Measurements from ENCODE around the gene UNC13D.

UNC13D gene

GRCh38 chr17:75846692-75847613, 2.7 kb upstream of the UNC13D start:
- TF ChIP-seq CTCF (IDR thresholded peaks at IDR 0.05; ENCODE audit: control extremely low read depth, extremely low read depth, low read depth, missing control alignments), result no peak
- ChIA-PET CTCF (interaction anchor here (1.1 to 10.8 kb wide), 16 partner anchors 7 to 159 kb away, joined by 3 to 135 read pairs (median 8); partner anchors contain the start of genes GALK1, MRPL38 and WBP2), POLR2A (interaction anchor here (1.2 to 2.5 kb wide), 4 partner anchors 8 to 67 kb away, joined by 3 to 18 read pairs (median 4); partner anchors contain the start of gene WBP2)
- no peak for DNase-seq (ENCODE audit: extremely low spot score)

DNA sequence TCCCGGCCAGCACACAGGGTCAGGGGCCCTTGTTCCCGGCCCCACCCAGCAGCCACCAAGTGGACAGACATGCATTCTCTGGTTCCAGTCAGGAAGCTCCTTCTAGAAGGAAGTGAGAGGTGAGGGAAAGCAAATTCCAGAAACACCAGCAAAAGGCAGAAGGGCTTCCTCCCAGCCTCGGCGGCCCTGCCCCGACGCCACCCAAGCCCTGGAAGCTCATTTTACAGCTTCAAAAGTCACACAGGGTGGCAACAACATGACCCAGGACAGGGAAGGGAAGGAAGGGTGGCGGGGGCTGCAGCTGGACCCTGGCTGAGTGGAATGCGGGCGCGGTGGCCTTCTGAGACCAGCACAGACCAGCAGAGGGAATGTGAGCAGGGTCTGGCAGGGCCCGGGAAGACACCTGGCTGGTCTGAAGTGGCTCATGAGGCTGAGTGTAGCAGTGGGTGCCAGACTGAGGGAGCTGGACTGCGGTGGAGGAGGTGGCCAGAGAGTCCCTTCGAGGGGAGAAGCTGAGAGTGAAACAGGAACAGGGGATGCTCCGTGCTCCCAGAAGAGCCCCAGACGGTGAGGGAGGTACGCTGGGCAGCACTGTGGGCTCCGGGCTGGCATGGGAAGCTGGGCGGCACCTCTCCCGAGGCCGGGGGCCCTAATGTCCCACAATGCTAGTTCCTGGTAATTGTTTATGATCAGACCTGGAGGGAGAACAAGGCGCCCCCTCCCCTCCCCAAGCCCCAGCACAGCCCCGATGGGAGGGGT, 1.9 kb upstream of the UNC13D start:
- CTCF ChIA-PET, result interaction anchor here (0.6 to 10.8 kb wide), 21 partner anchors 9 to 159 kb away, joined by 3 to 135 read pairs (median 5); partner anchors contain the start of genes GALK1, MRPL38, UNK and WBP2
- POLR2A ChIA-PET, result interaction anchor here (0.8 to 2.5 kb wide), 5 partner anchors 9 to 83 kb away, joined by 3 to 18 read pairs (median 4); partner anchors contain the start of gene WBP2
- TF ChIP-seq CTCF (IDR thresholded peaks at IDR 0.05; ENCODE audit: control extremely low read depth, extremely low read depth, low read depth, missing control alignments), result no peak
- DNase-seq (ENCODE audit: extremely low spot score), result no peak

DNA sequence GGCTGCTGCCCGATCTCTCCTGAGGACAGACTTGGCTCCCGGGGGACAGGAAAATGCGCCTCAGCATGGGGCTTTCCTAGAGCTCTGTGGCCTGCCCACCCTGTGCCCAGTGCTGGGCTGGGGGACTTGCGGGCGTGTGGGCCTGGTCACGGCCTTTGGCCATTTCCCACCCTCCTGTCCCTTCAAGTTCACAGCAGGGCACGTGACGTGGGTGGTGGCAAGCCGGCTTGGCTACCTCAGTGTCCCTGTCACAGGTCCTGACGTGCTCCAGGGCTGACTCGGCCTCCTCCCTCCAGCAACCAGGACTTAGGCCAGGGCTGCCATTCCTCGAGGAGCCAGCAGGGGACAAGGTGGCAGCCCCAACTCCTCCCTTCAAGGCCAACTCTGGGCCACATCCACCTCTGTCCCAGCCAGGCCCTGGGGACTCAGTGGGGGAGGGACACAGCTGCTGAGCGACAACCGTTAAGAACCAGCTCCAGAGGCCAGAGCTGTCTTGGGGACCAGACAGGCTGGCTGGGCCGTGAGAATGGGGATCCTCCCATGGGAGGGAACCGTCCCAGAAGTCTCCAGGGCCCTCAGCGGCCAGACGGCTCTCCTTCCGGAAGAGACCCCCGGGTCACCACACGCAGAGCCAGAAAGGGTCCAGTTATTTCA, 981 bp upstream of the UNC13D start:
- ChIA-PET POLR2A (interaction anchor here (0.8 to 2.5 kb wide), 6 partner anchors 10 to 82 kb away, joined by 3 to 18 read pairs (median 4); partner anchors contain the start of gene WBP2), CTCF (interaction anchor here (0.6 to 10.8 kb wide), 24 partner anchors 8 to 169 kb away, joined by 3 to 135 read pairs (median 4); partner anchors contain the start of genes GALK1, MRPL38, UNK and WBP2)
- DNase-seq (ENCODE audit: extremely low spot score), result peak; percentile 91
- peak; percentile 69 for TF ChIP-seq CTCF (IDR thresholded peaks at IDR 0.05; ENCODE audit: control extremely low read depth, extremely low read depth, low read depth, missing control alignments)

DNA sequence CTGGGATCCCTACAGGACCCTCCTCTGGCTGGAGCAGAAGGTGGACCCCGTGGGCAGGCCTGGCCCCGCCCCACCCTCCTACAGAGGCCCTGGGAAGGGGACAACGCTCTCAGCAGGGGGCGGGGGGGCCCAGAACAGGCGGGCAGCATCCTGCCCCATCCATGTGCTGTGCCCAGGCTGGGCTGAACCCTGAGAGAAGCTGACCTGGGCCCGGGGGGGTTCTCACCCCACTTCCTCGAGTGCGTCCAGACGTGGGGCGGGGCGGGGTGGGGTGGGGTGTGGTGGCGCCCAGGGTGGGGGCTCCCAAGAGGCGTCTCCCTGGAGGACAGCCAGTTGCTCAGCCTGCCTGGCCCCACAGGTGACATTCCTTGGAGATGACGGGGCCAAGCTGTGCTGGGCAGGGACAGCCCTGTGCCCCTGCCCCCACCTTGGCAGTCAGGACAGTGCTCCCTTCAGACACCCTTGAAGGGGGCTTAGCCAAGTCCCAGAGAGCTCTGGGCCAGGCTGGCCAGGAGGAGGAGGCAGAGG, 390 bp upstream of the UNC13D start:
- ChIA-PET POLR2A (interaction anchor here (1.0 to 2.5 kb wide), 5 partner anchors 10 to 68 kb away, joined by 3 to 18 read pairs (median 8); partner anchors contain the start of gene WBP2), CTCF (interaction anchor here (0.6 to 10.8 kb wide), 16 partner anchors 8 to 170 kb away, joined by 3 to 135 read pairs (median 4); partner anchors contain the start of genes GALK1, MRPL38 and WBP2)
- no peak for DNase-seq (ENCODE audit: extremely low spot score)
- TF ChIP-seq CTCF (IDR thresholded peaks at IDR 0.05; ENCODE audit: control extremely low read depth, extremely low read depth, low read depth, missing control alignments), result no peak

DNA sequence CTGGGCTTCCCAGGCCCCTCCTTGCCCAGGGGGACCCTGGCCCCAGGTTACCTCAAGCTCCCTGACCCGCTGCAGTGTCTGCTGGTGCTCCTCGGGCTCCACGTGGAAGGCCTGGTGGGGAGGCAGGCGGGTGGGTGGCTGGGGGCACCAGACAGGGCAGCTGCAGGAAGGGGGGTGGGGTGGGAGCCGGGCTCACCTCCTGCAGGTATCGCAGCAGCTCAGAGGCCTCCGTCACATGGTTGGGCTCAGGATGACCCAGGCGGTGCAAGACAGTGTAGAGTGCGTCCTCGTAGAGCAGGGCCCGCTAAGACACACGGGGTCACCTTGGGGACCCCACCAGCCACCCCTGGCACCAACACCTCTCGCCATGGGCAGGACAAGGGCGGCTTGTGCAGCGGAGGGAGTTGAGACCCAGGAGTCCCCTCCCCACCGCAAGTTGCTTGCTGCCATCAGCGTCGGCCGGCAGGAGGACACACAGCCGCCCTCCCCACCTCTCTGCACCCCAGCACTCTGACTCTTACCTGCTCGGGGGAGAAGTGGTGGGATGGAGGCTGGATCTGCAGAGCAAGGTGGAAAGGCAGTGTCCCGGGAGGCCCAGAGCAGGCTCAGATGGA, 1.1 kb downstream of the UNC13D start:
- DNase-seq (ENCODE audit: extremely low spot score), result no peak
- no peak for TF ChIP-seq CTCF (IDR thresholded peaks at IDR 0.05; ENCODE audit: control extremely low read depth, extremely low read depth, low read depth, missing control alignments)
- ChIA-PET POLR2A (interaction anchor here (0.5 to 2.0 kb wide), 2 partner anchors 63 to 96 kb away, joined by 3 to 8 read pairs; a partner anchor contains a TSS), CTCF (interaction anchor here (0.8 to 10.8 kb wide), 6 partner anchors 8 to 210 kb away, joined by 3 to 135 read pairs (median 3); partner anchors contain the start of genes GALK1 and SMIM5)

Data from GM10248 (cell line).